ENCODE data around the gene LCMT2. TPM values are rescaled to one million over a fixed set of nuclear protein-coding genes. Genes with fewer than 3 reads are reported as not detected.

LCMT2 gene, protein sequence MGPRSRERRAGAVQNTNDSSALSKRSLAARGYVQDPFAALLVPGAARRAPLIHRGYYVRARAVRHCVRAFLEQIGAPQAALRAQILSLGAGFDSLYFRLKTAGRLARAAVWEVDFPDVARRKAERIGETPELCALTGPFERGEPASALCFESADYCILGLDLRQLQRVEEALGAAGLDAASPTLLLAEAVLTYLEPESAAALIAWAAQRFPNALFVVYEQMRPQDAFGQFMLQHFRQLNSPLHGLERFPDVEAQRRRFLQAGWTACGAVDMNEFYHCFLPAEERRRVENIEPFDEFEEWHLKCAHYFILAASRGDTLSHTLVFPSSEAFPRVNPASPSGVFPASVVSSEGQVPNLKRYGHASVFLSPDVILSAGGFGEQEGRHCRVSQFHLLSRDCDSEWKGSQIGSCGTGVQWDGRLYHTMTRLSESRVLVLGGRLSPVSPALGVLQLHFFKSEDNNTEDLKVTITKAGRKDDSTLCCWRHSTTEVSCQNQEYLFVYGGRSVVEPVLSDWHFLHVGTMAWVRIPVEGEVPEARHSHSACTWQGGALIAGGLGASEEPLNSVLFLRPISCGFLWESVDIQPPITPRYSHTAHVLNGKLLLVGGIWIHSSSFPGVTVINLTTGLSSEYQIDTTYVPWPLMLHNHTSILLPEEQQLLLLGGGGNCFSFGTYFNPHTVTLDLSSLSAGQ
- total RNA-seq, result 1 to 10 TPM; 1.3 to 3.4 TPM

DNA sequence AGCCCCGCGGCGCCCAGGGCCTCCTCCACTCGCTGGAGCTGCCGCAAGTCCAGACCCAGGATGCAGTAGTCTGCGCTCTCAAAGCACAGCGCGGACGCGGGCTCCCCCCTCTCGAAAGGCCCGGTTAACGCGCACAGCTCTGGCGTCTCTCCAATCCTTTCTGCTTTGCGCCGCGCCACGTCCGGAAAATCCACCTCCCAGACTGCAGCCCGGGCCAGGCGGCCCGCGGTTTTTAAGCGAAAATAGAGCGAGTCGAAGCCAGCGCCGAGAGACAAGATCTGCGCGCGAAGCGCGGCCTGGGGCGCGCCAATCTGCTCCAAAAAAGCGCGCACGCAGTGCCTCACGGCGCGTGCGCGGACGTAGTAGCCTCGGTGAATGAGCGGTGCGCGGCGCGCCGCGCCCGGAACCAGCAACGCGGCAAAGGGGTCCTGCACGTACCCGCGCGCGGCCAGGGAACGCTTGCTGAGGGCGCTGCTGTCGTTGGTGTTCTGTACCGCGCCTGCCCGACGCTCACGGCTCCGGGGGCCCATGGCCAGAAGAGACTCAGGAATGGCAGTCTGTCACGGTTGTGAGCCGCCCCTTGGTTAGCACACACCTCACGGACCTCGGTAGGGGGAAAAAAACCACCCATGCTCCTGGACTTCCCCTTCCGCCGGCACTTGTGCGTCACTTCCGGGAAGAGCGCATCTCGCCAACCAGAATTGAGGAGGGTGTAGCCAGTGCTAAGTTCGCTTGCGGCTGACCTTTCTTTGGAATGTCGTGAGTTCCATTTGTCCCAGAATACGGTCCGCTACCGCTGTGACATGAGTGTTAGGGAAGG is at the start of gene LCMT2:
Gene LCMT2, minus strand, starts transcription at position 614 of the 820 bp plus-strand sequence. Its CDS starts 84 bp downstream, at position 530.
- peak within 1 kb of the TSS; percentile 80 to 98 (median 91) for H3K27ac ChIP-seq
- peaks cover 18% of the 10 kb centered on the region for H3K4me1 ChIP-seq
- no peaks in the 10 kb centered on the region for H3K27me3 ChIP-seq
- DNase-seq (peak; percentile 90 to 93 (median 91)), ATAC-seq (peak; percentile 96)
- TF ChIP-seq, protein P1, sequence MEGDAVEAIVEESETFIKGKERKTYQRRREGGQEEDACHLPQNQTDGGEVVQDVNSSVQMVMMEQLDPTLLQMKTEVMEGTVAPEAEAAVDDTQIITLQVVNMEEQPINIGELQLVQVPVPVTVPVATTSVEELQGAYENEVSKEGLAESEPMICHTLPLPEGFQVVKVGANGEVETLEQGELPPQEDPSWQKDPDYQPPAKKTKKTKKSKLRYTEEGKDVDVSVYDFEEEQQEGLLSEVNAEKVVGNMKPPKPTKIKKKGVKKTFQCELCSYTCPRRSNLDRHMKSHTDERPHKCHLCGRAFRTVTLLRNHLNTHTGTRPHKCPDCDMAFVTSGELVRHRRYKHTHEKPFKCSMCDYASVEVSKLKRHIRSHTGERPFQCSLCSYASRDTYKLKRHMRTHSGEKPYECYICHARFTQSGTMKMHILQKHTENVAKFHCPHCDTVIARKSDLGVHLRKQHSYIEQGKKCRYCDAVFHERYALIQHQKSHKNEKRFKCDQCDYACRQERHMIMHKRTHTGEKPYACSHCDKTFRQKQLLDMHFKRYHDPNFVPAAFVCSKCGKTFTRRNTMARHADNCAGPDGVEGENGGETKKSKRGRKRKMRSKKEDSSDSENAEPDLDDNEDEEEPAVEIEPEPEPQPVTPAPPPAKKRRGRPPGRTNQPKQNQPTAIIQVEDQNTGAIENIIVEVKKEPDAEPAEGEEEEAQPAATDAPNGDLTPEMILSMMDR (IDR thresholded peaks at IDR 0.05), result peak in 2 of 7 experiments; percentile 18 to 27
- peak; percentile 48 to 82 (median 75) for TF ChIP-seq POLR2A (IDR thresholded peaks at IDR 0.05)
- H3K4me3 ChIP-seq, result peak within 1 kb of the TSS; percentile 46 to 82
- no peaks in the 10 kb centered on the region for H3K36me3 ChIP-seq (replicated peaks in 1 of 2; ENCODE audit: insufficient read depth in 1 of 2, low read depth in 2 of 2)
- intact Hi-C loops (cut with DNase I), result no loop called here
- 0 to 1% methylated on average over 5 to 86 of the region's 86 CpGs for WGBS, 2 donors
- H3K9me3 ChIP-seq, result no peaks in the 10 kb centered on the region

DNA sequence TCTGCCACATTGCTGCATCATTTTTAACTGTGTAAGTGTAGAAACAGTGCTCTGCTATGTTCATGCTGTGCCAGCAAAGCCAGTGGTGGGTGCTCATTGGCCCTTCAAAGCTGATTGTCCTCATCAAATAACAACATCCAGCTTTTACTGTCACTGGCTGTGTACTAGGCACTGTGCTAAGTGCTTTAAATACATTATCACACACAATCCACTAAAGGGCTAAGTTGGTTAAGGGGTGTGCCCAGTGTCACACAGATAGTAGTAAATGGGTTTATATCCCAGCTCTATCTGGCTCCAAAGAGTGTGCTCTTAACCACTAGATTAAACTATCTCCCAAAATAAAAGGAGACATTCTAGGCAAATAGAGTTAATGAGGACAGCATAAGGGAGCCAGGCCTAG is 48.2 kb upstream of the LCMT2 start:
- ATAC-seq (no peak), DNase-seq (no peak)
- Histone ChIP-seq H3K27ac (no peak overlapping the region), H3K27me3 (no peaks in the 10 kb centered on the region), H3K4me3 (no peak overlapping the region), H3K36me3 (replicated peaks in 1 of 2; ENCODE audit: insufficient read depth in 1 of 2, low read depth in 2 of 2) (peaks cover 0 to 15% of the 10 kb centered on the region in 2 donors), H3K4me1 (no peaks in the 10 kb centered on the region), H3K9me3 (no peaks in the 10 kb centered on the region)
- intact Hi-C loops (cut with DNase I), result no loop called here
- TF ChIP-seq, protein P1 (IDR thresholded peaks at IDR 0.05), result no peak
- no peak for TF ChIP-seq POLR2A (IDR thresholded peaks at IDR 0.05)

DNA sequence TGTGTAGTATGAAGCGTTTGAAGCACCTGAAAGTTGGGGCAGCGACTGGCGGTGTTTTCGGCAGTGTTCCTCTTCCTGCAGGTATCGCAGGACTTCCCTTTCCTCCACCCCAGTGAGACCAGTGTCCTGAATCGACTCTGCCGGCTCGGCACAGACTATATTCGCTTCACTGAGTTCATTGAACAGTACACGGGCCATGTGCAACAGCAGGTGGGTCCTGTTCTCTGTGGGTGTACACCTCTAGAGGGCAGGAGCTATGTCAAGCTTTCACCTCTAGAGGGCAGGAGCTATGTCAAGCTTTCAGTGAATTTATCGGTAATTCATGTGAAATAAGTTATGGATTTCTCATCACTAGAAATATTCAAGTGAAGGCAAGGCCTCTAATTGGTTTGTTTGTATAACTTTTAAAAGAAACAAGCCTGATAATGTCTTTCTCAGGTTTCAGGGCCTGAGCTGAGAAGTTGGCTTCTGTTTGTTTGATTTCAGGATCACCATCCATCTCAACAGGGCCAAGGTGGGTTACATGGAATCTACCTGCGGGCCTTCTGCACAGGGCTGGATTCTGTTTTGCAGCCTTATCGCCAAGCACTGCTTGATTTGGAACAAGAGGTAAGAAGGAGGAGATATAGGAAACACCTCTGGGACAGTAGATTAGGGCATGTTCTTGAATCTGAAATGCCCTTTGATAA is 45.8 kb upstream of the LCMT2 start:
- ATAC-seq, result no peak
- no peak overlapping the region for H3K27ac ChIP-seq
- H3K4me1 ChIP-seq, result peaks cover 11% of the 10 kb centered on the region
- H3K27me3 ChIP-seq, result no peaks in the 10 kb centered on the region
- WGBS, 2 donors, result 79% methylated on average over 12 to 13 of the region's 13 CpGs
- intact Hi-C loops (cut with DNase I), result no loop called here
- H3K36me3 ChIP-seq (replicated peaks in 1 of 2; ENCODE audit: insufficient read depth in 1 of 2, low read depth in 2 of 2), result peaks cover 0 to 5% of the 10 kb centered on the region in 2 donors
- TF ChIP-seq, protein P1 (IDR thresholded peaks at IDR 0.05), result peak; percentile 17 to 55 (median 44)
- no peak for TF ChIP-seq POLR2A (IDR thresholded peaks at IDR 0.05)
- H3K4me3 ChIP-seq, result no peak overlapping the region
- peak; percentile 13 to 37 (median 22) for DNase-seq
- H3K9me3 ChIP-seq, result no peaks in the 10 kb centered on the region
